HG03135 (cell line): ENCODE results near the gene BOLA1.

Experiments used
- ATAC-seq: cut with Tn5 transposase; IDR thresholded peaks from one replicate; pipeline ENCODE4 v1.9.1; 2021; ENCODE audit warnings: mild to moderate bottlenecking, moderate library complexity; ENCODE audit not compliant: unreplicated experiment

Gene BOLA1

GRCh38 chr1:149886396-149887195 is 12.8 kb upstream of the BOLA1 start:
- peak; percentile 59 for ATAC-seq

- ATAC-seq = peak; percentile 0
Measured at GRCh38 chr1:149887196-149887455, 12.2 kb upstream of the BOLA1 start.

DNA sequence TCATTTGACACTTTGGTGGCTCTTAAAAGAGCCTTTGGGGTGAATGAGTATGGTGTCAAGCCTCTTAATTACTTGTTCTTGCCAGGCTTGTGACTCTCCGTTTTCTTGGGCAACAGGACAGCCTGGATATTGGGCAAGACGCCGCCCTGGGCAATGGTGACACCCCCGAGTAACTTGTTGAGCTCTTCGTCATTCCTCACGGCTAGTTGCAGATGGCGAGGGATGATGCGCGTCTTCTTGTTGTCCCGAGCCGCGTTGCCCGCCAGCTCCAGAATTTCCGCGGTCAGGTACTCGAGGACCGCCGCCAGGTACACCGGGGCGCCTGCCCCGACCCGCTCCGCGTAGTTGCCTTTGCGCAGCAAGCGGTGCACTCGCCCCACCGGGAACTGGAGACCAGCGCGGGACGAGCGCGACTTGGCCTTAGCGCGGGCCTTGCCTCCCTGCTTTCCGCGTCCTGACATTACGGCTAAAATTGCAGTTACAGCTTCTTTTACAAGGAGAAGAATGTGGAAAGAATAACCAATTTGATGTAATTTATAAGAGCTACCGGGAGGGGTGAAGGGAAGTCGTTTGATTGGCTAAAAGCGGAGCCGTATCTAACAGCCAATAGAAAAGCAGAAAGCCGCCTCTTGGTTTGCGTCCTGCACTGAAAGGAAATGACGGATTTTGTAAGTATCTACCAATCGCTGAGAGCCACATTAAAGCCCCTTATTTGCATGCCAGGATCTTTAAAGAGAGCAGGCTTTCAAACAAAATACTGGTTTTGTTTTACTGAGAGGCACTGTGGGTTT is 11.7 kb upstream of the BOLA1 start:
- peak; percentile 45 for ATAC-seq

DNA sequence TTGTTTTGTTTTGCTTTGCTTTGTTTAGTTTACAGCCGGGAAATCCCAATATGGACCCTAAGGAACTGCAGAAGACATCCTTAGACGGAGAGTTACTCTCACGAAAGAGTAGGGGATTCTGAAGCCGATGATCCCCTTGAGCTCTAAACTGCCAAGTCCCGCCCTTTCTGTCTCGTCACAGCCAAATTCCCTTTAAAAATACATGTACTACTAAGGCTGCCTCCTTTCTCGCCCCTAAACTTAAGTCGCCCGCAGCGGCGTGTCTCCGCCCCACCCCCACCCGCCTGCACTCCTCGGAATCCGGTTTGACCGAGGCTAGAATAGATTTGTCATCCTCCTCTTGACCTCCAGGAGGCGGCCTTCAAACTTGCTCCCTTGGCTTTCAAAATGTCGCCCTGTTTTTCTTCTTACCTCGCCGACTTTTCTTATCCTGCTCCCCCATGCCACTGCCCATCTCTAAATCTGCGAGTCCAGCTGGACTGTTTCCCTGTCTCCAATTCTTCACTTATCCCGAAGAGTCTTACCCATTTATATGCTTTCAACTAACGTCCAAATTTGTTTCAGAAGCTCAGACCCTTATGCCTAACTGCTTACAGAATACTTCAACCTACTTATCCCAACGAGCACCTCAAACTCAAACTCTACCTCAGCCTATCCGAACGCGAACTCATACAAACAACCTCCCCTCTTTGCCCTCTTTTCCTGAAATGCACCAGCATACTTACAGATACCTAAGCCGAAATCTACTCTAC is 10.9 kb upstream of the BOLA1 start:
- ATAC-seq = peak; percentile 24

- ATAC-seq = no peak
Measured at GRCh38 chr1:149888999-149889289, 10.4 kb upstream of the BOLA1 start.

GRCh38 chr1:149896575-149896974 is 2.8 kb upstream of the BOLA1 start:
- ATAC-seq = no peak

DNA sequence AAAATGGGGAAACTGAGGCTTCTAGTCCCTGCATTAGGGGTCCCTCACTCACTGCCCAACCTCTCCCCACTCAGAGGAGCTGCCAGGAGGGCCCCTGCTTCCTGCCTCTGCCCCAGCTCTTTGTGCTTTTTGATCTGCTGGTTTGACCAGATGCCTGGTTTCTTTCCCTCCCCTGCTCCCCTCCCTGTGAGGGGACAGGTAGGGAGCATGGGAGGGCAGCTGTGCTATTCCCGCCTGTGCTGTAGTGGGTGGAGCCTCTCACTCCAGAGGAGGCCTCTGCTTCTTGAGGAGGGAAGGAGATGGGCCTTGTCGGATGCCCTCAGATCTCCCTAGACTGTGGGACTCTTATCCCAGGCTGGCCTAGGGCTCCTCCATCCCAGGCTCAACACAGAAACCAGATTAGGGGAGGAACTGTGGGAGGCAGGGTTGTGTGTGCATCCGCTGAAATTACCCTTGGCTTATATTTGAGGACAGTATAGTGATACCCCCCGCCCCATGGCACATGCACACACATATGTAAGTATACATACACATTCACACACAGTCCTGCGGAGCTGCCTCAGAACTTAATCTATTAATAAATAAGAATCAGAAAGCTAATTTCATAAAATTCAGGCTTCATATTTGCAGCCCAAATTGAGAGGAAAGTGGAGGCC is 4.6 kb downstream of the BOLA1 start:
- no peak for ATAC-seq

GRCh38 chr1:149906570-149907075 is 7.3 kb downstream of the BOLA1 start:
- ATAC-seq = no peak

DNA sequence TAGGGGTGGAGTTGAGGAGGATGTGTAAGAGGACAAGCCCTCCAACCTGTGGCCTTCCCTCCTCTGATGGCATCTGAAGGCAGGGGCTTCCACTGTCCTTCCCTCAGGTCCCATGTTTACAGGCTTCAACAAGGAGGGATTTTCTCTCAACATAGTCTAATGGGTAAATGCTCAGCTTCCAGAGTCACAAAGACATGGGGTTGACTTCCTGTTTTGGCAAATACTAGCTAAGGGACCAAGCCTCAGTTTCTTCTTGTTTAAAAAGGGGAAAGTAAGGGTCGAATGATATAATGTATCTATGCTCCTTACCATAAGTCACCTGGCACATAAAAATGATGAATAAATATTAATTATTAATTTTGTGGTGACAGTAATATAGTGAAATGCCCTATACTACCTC is 15.2 kb downstream of the BOLA1 start:
- no peak for ATAC-seq

DNA sequence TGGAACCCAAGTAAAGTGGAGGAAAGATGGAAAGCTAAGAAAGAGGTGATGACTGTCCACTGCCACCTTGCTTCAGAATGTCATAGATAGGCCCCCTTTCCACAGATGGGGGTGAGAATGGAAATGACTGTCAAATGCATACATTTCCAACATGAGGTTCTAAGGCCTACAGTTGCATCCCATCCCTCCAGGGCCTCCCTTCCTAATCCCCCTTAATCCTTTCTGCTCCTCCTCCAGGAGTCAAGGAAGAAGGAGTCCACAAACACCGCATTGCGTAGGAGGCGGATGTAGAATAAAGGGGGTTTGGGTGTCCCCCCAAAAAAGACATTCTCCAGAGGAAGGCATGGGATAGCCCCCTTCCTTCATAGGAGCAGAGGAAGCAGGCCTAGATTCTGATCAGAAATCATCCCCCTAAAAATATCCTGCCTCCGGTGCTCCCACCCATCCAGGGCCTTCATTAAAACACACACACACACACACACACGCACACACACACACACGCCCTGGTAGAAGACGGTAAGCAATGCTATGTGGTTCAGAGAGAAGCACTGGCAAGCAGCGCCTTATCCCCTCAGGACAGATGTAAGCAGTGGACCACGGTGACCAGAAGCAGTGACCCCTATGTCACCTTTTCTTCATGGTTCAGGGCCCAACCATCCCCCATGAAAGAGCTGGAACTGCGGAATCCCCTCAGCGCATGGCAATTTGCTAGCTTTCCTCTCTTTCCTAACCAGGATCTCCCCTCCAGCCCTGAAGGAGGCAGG is 16.2 kb downstream of the BOLA1 start:
- ATAC-seq = no peak

DNA sequence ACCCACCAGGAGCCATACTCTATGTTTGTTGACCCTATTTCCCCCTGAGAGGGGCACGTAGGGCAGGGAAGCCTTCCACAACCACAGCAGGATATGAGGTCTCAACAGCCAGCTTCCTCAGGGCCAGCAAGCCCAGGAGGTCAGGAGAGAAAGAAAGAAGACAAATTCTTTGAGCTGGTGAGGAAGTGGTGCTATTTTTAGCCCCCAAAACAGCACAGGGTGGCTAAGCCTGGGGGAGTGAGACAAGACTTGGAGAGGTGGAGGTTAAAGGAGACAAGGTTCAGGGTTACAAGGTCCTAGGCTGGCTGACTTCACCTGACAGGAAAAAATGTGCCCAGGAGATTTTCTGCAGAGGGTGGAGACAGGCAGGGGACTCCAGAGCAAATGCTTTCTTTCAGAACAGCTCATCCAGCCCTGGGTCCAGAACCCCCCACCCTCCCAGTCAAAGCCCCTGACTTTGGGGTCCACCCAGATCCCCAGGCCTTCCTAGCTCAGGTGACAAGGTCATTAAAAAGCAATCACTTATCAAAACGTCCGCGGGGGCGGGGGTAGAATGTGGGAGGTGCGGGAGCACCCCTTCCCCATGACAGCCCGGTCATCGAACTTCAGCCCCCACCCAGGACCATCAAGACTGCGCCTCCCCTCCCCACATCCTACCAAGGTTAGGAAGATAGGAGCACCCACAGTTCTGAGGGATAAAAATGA is 17.0 kb downstream of the BOLA1 start:
- no peak for ATAC-seq

DNA sequence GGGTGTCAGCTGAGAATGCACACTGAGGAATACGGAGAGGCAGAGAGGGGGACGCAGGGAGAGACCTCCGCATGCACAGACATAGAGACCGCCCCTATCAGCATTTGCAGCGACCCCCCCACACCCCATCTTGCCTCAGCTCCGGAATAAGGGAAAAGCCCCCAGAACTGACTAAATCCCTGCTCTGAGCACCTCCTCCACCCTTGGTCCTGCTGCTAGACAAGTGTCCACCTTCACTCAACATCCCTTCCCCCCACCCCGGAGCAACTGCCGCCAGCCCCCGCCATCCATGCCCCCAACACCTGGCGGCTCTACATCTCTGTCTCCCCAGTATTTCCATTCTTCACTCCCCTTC is 17.5 kb downstream of the BOLA1 start:
- ATAC-seq = no peak

- ATAC-seq = no peak
Measured at GRCh38 chr1:149917571-149918144, 18.3 kb downstream of the BOLA1 start, which contains the start of gene SV2A. Gene SV2A, minus strand, starts transcription at chr1:149917844. Its CDS starts 4,004 bp downstream, at chr1:149913840.

GRCh38 chr1:149923626-149924025 is 24.3 kb downstream of the BOLA1 start:
- ATAC-seq = no peak

DNA sequence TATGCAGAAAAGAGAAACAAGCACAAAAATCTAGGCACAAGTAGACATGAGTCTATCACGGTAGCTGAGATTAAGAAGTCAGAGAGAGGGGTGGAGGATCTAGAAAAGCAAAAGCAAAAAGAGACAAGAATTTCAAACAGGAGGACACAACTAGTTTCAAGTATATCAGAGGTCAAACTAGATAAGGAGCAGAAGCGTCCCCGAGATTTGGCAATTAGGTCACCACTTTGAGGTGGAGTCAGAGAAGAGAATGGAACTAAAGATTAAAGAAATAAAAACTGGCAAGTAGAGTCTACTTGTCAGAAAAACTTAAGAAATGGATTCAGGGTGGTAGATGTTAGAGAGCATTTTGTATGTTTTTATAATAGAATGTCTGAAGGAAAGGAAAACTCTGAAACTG is 26.0 kb downstream of the BOLA1 start:
- ATAC-seq = no peak

DNA sequence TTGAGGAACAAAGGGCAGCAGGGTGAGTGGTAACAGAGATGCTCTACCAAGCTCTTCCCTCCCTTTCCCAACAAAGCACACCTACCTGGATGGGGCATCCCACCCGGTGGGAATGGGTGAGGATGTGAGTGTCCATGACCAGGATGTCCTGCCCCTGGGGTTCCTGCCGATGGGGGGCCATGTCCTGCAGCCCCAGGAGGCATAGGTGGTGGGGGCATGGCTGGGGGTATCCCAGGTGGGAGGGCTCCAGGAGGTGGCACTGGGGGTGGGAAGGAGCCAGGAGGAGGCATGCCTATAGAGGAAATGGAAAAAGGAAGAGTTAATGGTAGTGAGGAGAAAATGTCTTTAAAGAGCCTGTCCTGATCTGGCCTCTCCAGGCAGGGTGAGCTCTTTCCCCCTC is 26.4 kb downstream of the BOLA1 start:
- no peak for ATAC-seq

- ATAC-seq = no peak
Measured at GRCh38 chr1:149926296-149926695, 26.9 kb downstream of the BOLA1 start.

GRCh38 chr1:149927056-149927562 is 27.7 kb downstream of the BOLA1 start:
- no peak for ATAC-seq
